A549 (cell line): Measurements from ENCODE around the gene BHLHE23. TPM values are rescaled to one million over a fixed set of nuclear protein-coding genes. Genes with fewer than 3 reads are reported as not detected.

ENCODE experiments used
- ATAC-seq, 2 experiments: fragments of 200-7000 bp in 1 of 2; fragments of >200 bp in 1 of 2; cut with Nextera tagmentation in 1 of 2; cut with Tn5 transposase in 1 of 2; 3 replicates each; pipeline versions ENCODE4 v1.8.0 to v1.9.1; 2018 to 2020; ENCODE audit warnings: mild to moderate bottlenecking in 1 of 2, moderate library complexity in 1 of 2
- CTCF ChIA-PET: fragments of 300-600 bp; sonication (Branson Sonifier 250); formaldehyde crosslinking; extraction: SDS; loops from one replicate; lab custom pipeline; 2021; ENCODE audit warnings: antibody characterized with exemption, inconsistent platforms; lab: Yijun Ruan, JAX
- POLR2A ChIA-PET: fragments of 350-600 bp; formaldehyde crosslinking; extraction: SDS; loops from one replicate; lab custom pipeline; 2021; ENCODE audit warnings: antibody characterized with exemption, inconsistent platforms; lab: Yijun Ruan, JAX
- DNase-seq, 2 experiments: peaks; one replicate each; pipeline versions ENCODE4 v3.0.0 to v3.0.0-alpha.2; 2011 to 2016; ENCODE audit warnings: low read depth in 1 of 2, low spot score in 1 of 2
- FAIRE-seq: peaks from 2 replicates; lab custom pipeline; 2011; peaks lifted over from hg19 to GRCh38; lab: Jason Lieb, UNC
- H3K27ac ChIP-seq, 2 experiments: fragments of >200 bp; sonication (Bioruptor Twin); formaldehyde crosslinking; 3 replicates each; pipeline ENCODE4 v1.5.1; 2016 to 2017
- H3K4me1 ChIP-seq: fragments of >200 bp; sonication (Bioruptor Twin); formaldehyde crosslinking; 3 replicates; pipeline ENCODE4 v1.6.1; 2016
- H3K4me2 ChIP-seq: fragments of >200 bp; sonication (Bioruptor Twin); formaldehyde crosslinking; 3 replicates; pipeline ENCODE4 v1.6.1; 2016
- H3K4me3 ChIP-seq: fragments of >200 bp; sonication (Bioruptor Twin); formaldehyde crosslinking; 3 replicates; pipeline ENCODE4 v1.5.1; 2016
- H3K9me3 ChIP-seq: fragments of >200 bp; sonication (Bioruptor Twin); formaldehyde crosslinking; 3 replicates; pipeline ENCODE4 v1.6.1; 2016
- CBX8 ChIP-seq: fragments of 200-600 bp; sonication (generic); IDR thresholded peaks from 2 replicates; pipeline ENCODE4 v1.6.1; 2016
- EP300 ChIP-seq, 2 experiments: fragments of >200 bp; sonication (Bioruptor Twin); formaldehyde crosslinking; IDR thresholded peaks; 2 replicates in 1 of 2; 3 replicates in 1 of 2; pipeline ENCODE4 v1.6.1; 2016 to 2017
- FOXS1 ChIP-seq: fragments of 250-450 bp; sonication (Bioruptor Pico); IDR thresholded peaks from 2 replicates; pipeline ENCODE4 v1.5.0; 2020; ENCODE audit warnings: mild to moderate bottlenecking, moderate library complexity
- HDAC2 ChIP-seq: fragments of 200-600 bp; sonication (generic); IDR thresholded peaks from 2 replicates; pipeline ENCODE4 v1.6.1; 2016
- HEYL ChIP-seq: fragments of 250-450 bp; sonication (Bioruptor Pico); IDR thresholded peaks from 2 replicates; pipeline ENCODE4 v1.8.0; 2021; ENCODE audit warnings: mild to moderate bottlenecking, moderate library complexity
- HOXA7 ChIP-seq: fragments of 250-450 bp; sonication (Bioruptor Pico); IDR thresholded peaks from 2 replicates; pipeline ENCODE4 v1.5.0; 2020; ENCODE audit warnings: mild to moderate bottlenecking, moderate library complexity
- RNF2 ChIP-seq: fragments of 200-600 bp; sonication (generic); IDR thresholded peaks from 2 replicates; pipeline ENCODE4 v1.6.1; 2016; ENCODE audit warnings: low read depth, mild to moderate bottlenecking, antibody characterized with exemption, moderate library complexity, borderline replicate concordance
- TFCP2L1 ChIP-seq: fragments of 250-450 bp; sonication (Bioruptor Pico); IDR thresholded peaks from 2 replicates; pipeline ENCODE4 v1.5.0; 2021; ENCODE audit warnings: mild to moderate bottlenecking
- TP53 ChIP-seq: fragments of 250-450 bp; sonication (Bioruptor Pico); IDR thresholded peaks from 2 replicates; pipeline ENCODE4 v1.5.0; 2021; ENCODE audit warnings: mild to moderate bottlenecking, moderate library complexity
- ZC3H11A ChIP-seq: fragments of 450-650 bp; IDR thresholded peaks from 2 replicates; pipeline ENCODE4 v1.6.1; 2014; ENCODE audit warnings: antibody characterized with exemption, mild to moderate bottlenecking
- ZFP36 ChIP-seq: fragments of 450-650 bp; IDR thresholded peaks from 2 replicates; pipeline ENCODE4 v1.6.1; 2014; ENCODE audit warnings: borderline replicate concordance; ENCODE audit not compliant: partially characterized antibody
- ZSCAN20 ChIP-seq: fragments of 250-450 bp; sonication (Bioruptor Pico); IDR thresholded peaks from 2 replicates; pipeline ENCODE4 v1.8.0; 2022; ENCODE audit warnings: mild to moderate bottlenecking, moderate library complexity
- WGBS: methylation state at CpG from one replicate; pipeline ENCODE4 v1.1.6; 2017; ENCODE audit errors: missing lambda C conversion rate; 5-methylcytosine and 5-hydroxymethylcytosine counted together
- polyA plus RNA-seq, 4 experiments: library from polyadenylated mRNA; depleted of rRNA in 3 of 4; stranded (reverse); fragments of >200 nt; fragmentation: RNase III in 1 of 4; extraction: RNeasy Plus Mini Kit Qiagen cat#74134 plus additional on column Dnase treatment in 1 of 4; gene quantifications; 2 replicates in 3 of 4; 3 replicates in 1 of 4; pipeline ENCODE4 v1.2.3, GENCODE V29; 2011 to 2017
- TF ChIP-seq, protein P1 (sequence below): fragments of 250-450 bp; sonication (Bioruptor Pico); IDR thresholded peaks from 2 replicates; pipeline ENCODE4 v1.5.0; 2021; ENCODE audit warnings: mild to moderate bottlenecking, moderate library complexity, borderline replicate concordance
- TF ChIP-seq, protein P2 (sequence below): fragments of >200 bp; sonication (Bioruptor Twin); formaldehyde crosslinking; IDR thresholded peaks from 3 replicates; pipeline ENCODE4 v1.6.1; 2016

BHLHE23 gene
- polyA plus RNA-seq, 2 of the 4 experiments (the other 2 are of a cell fraction): not detected

DNA sequence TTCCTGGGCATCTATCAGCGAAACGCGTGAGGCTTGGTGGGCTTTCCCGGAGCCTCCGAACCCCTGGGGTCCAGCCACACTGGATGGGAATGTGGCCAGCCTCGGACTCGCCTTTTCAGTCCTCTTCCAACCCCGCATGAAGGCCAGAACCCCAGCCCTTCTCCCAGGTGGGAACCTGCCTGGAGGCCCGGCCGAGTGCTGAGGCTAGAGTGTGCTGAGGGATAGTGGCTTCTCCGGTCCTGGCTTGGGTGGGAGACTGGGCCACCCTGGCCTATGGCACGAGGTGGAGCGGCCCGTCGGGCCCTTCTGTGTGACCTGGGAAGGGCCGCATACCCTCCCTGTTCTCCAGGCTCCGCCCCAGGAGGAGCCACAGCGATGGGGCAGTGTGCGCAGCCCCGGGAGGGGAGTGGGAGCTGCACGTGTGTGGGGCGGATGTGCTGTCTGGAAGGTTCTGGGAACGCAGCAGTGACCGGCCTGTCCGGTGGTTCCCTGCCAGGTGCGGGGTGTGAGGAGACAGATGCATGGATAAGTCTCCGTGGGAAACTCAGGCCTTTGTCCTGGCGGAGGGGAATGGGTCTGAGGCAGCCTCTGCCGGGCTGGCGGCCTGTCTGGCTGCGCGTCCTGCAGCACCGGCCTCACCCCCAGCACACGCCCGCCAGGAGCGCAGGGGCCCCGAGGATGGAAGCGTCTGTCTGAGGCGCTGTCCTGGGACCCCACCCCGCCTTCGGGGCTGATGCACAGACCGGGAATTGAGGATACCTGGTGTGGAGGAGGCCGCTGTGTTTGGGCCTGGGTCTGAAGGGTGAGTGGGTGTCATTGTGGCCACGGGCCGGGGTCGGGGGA lies 1.1 kb upstream of the BHLHE23 start:
- POLR2A ChIA-PET: no interaction called here
- ATAC-seq: peak in 1 of 2 experiments; percentile 34; a peak in 3 of 6 replicates

DNA sequence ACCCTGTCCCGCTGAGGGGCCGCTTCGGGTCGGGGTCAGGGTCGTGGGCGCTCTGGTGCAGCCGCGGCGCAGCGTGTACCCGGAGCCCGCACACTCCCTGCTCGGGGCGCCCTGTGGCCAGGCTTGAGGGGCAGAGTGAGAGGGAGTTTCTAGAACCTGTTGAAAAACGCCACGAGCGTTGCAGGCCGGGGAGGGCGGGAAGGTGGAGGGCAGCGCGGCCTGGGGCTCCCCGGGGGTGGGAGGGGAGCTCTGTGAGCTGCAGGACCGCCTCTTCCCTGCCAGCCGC lies 539 bp upstream of the BHLHE23 start:
- peaks cover 14% of the 10 kb centered on the region; the same call in 2 of the 3 replicates for H3K4me1 ChIP-seq
- FAIRE-seq (no peak), ATAC-seq (no peak), DNase-seq (no peak)
- POLR2A ChIA-PET: no interaction called here
- 32% methylated on average over 11 of the region's 24 CpGs for WGBS
- peak overlapping the region; percentile 74 for H3K4me2 ChIP-seq
- TF ChIP-seq RNF2 (no peak), ZC3H11A (no peak), CBX8 (no peak), TFCP2L1 (CRISPR knock-in tag) (no peak), FOXS1 (CRISPR knock-in tag) (no peak), ZSCAN20 (CRISPR knock-in tag) (no peak), ZFP36 (no peak), HOXA7 (CRISPR knock-in tag) (no peak), HEYL (no peak), TP53 (CRISPR knock-in tag) (no peak)
- TF ChIP-seq, protein P1, sequence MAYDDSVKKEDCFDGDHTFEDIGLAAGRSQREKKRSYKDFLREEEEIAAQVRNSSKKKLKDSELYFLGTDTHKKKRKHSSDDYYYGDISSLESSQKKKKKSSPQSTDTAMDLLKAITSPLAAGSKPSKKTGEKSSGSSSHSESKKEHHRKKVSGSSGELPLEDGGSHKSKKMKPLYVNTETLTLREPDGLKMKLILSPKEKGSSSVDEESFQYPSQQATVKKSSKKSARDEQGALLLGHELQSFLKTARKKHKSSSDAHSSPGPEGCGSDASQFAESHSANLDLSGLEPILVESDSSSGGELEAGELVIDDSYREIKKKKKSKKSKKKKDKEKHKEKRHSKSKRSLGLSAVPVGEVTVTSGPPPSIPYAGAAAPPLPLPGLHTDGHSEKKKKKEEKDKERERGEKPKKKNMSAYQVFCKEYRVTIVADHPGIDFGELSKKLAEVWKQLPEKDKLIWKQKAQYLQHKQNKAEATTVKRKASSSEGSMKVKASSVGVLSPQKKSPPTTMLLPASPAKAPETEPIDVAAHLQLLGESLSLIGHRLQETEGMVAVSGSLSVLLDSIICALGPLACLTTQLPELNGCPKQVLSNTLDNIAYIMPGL: no peak
- no peak overlapping the region; the same call in 2 of the 3 replicates for H3K4me3 ChIP-seq
- no peak overlapping the region for H3K27ac ChIP-seq
- CTCF ChIA-PET: interaction anchor here (1.5 kb wide), 2 partner anchors 58 to 108 kb away, joined by 3 to 4 read pairs; no protein-coding TSS in a partner anchor
- H3K9me3 ChIP-seq: no peaks in the 10 kb centered on the region; the same call in 2 of the 3 replicates

More for the DNA sequence above, 1.1 kb upstream of the BHLHE23 start:
- Histone ChIP-seq H3K4me2 (no peak overlapping the region), H3K4me3 (no peak overlapping the region), H3K4me1 (peaks cover 14% of the 10 kb centered on the region; the same call in 2 of the 3 replicates), H3K27ac (no peak overlapping the region), H3K9me3 (peaks cover 3% of the 10 kb centered on the region)
- DNase-seq (no peak), FAIRE-seq (no peak)
- CTCF ChIA-PET: interaction anchor here (1.0 to 3.6 kb wide), 19 partner anchors 8 to 437 kb away, joined by 3 to 44 read pairs (median 5); partner anchors contain the start of gene SLC17A9
- TF ChIP-seq ZC3H11A (no peak), ZFP36 (peak; percentile 50), EP300 (IDR thresholded peaks at IDR 0.05) (no peak)
- 46% methylated on average over 24 of the region's 46 CpGs for WGBS

DNA sequence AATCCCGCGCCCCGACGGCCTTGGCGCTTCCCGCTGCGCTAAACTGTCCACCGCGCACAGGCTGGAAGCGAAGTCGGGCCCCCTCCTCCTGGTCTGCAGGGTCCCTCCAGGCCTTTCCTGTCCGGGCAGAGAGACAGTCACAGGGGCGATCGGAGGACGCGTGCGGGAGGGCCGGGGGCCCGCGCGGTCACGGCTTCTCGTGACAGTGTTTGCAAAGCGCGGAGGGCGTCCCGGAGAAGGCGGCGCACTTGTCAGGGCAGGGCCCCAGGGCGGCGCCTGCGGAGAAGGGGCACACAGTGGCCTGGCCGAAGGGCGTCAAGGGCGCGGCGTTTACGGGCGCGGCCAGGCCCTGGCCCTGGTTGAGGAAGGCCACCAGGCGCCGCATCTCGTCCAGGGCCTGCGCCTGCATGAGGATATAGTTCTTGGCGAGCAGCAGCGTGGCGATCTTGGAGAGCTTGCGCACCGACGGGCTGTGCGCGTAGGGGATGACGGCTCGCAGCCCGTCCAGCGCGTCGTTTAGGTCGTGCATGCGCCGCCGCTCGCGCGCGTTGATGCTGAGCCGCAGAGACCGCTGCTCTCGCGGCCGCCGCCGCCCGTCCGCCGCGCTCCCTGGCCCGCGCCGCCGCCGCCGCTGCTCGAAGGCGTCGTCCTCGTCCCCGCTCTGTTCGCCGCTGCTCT lies 763 bp downstream of the BHLHE23 start:
- POLR2A ChIA-PET: no interaction called here

More for the DNA sequence above, 763 bp downstream of the BHLHE23 start:
- Histone ChIP-seq H3K4me2 (peak overlapping the region; percentile 74), H3K4me3 (peak overlapping the region; percentile 32; the same call in 2 of the 3 replicates), H3K9me3 (no peaks in the 10 kb centered on the region), H3K27ac (no peak overlapping the region), H3K4me1 (peaks cover 14% of the 10 kb centered on the region; the same call in 2 of the 3 replicates)
- CTCF ChIA-PET: interaction anchor here (1.5 kb wide), 2 partner anchors 56 to 106 kb away, joined by 3 to 4 read pairs; no protein-coding TSS in a partner anchor
- WGBS: 28% methylated on average over 31 of the region's 90 CpGs
- DNase-seq (peak in 1 of 2 experiments; percentile 75), ATAC-seq (peak; percentile 8 to 17; a peak in 2 of 6 replicates), FAIRE-seq (no peak)
- peak; percentile 88 for TF ChIP-seq HDAC2
- TF ChIP-seq, protein P2, sequence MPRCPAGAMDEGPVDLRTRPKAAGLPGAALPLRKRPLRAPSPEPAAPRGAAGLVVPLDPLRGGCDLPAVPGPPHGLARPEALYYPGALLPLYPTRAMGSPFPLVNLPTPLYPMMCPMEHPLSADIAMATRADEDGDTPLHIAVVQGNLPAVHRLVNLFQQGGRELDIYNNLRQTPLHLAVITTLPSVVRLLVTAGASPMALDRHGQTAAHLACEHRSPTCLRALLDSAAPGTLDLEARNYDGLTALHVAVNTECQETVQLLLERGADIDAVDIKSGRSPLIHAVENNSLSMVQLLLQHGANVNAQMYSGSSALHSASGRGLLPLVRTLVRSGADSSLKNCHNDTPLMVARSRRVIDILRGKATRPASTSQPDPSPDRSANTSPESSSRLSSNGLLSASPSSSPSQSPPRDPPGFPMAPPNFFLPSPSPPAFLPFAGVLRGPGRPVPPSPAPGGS: no peak
